ENCODE data around the gene FBXL3. TPM values are rescaled to one million over a fixed set of nuclear protein-coding genes. Genes with fewer than 3 reads are reported as not detected.

The FBXL3 gene
- total RNA-seq, 1 donor from 2014 or later = 25.5 TPM

DNA sequence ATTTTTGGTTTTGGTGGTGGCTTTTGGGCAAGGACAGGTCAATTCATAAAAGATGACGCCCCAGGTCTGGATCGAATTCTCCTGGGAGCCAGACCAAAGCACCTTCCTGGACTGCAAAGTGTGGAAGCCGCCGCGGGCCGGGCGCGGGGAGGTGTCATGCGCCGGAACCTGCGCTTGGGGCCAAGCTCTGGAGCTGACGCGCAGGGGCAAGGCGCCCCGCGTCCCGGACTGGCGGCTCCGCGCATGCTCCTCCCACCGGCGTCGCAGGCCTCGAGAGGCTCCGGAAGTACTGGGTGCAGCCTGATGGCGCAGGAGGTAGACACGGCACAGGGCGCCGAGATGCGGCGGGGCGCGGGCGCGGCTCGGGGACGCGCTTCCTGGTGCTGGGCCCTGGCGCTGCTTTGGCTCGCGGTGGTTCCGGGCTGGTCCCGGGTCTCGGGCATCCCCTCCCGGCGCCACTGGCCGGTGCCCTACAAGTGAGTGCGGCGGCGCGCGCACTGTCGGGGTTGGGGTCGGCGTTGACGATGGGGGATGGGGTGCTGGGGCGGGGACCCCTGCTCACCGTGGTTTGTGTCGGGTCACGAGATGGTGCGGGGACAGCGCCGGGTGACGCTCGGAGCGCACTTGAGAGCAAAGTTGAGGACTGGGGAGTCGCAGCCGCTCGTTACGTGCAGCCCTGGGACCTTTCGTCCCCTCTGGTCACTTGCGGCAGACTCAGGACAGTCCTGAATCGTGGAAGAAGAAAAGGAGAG lies 35.0 kb downstream of the FBXL3 start, which contains the start of gene CLN5:
TSS of gene CLN5 (plus strand) at position 286 of the 752 bp plus-strand sequence. CDS start at position 304, 18 bp downstream.
- no peaks in the 10 kb centered on the region for H4K20me1 ChIP-seq (ENCODE audit: low read depth)
- DNase-seq (ENCODE audit: low spot score) = peak; percentile 94
- H3K9me3 ChIP-seq (ENCODE audit: low read depth) = no peaks in the 10 kb centered on the region
- TF ChIP-seq EZH2 (IDR thresholded peaks at IDR 0.05) = peak; percentile 54
- TF ChIP-seq EZH2phosphoT487 (IDR thresholded peaks at IDR 0.05) = no peak
- no peak within 1 kb of the TSS for H3K27ac Mint-ChIP-seq
- H3F3A ChIP-seq (ENCODE audit: low read depth) = peaks cover 7% of the 10 kb centered on the region
- no peaks in the 10 kb centered on the region for H3K36me3 ChIP-seq
- H3K27me3 Mint-ChIP-seq (ENCODE audit: insufficient read depth, low read depth) = peaks cover 3% of the 10 kb centered on the region
- peaks cover 17% of the 10 kb centered on the region for H3K4me1 Mint-ChIP-seq
- H3K27me3 ChIP-seq = peaks cover 2% of the 10 kb centered on the region
- peak within 1 kb of the TSS; percentile 94 for H3K4me2 ChIP-seq
- peaks cover 22% of the 10 kb centered on the region for H3K79me2 ChIP-seq (ENCODE audit: low read depth)
- H3K36me3 Mint-ChIP-seq = peaks cover 10% of the 10 kb centered on the region
- no peaks in the 10 kb centered on the region for H3K9me3 Mint-ChIP-seq
- H2AFZ ChIP-seq (replicated peaks) = peak within 1 kb of the TSS; percentile 83
- peak within 1 kb of the TSS; percentile 98 for H3K4me3 Mint-ChIP-seq
- H3K27ac ChIP-seq = peak within 1 kb of the TSS; percentile 49
- peak within 1 kb of the TSS; percentile 83 for H3K4me3 ChIP-seq
- H3K9ac ChIP-seq = peak within 1 kb of the TSS; percentile 54
- peaks cover 8% of the 10 kb centered on the region for H3K4me1 ChIP-seq

DNA sequence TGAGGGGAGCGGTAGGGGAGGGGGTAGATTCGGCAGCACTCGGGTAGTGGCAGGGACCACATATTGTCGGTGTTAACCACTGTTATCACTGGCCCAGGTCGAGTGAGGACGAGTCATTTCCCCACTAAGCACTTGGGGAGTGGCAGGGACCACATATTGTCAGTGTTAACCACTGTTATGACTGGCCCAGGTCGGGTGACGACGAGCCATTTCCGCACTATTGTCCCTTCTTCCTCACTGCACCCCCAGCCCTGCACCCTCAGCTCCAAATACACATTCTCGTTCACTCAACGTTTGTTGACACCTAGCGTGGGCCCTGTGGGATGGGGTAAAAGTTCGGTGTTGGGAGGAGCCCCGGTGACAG lies 35.5 kb downstream of the FBXL3 start:
- H3K4me2 ChIP-seq = peak overlapping the region; percentile 94
- Mint-ChIP-seq H3K27ac (no peak overlapping the region), H3K27me3 (ENCODE audit: insufficient read depth, low read depth) (peaks cover 3% of the 10 kb centered on the region), H3K36me3 (peaks cover 4% of the 10 kb centered on the region), H3K4me1 (peaks cover 17% of the 10 kb centered on the region), H3K9me3 (no peaks in the 10 kb centered on the region), H3K4me3 (peak overlapping the region; percentile 98)
- H3K79me2 ChIP-seq (ENCODE audit: low read depth) = peaks cover 22% of the 10 kb centered on the region
- TF ChIP-seq EZH2phosphoT487 (IDR thresholded peaks at IDR 0.05) = peak; percentile 7
- TF ChIP-seq, protein P1, sequence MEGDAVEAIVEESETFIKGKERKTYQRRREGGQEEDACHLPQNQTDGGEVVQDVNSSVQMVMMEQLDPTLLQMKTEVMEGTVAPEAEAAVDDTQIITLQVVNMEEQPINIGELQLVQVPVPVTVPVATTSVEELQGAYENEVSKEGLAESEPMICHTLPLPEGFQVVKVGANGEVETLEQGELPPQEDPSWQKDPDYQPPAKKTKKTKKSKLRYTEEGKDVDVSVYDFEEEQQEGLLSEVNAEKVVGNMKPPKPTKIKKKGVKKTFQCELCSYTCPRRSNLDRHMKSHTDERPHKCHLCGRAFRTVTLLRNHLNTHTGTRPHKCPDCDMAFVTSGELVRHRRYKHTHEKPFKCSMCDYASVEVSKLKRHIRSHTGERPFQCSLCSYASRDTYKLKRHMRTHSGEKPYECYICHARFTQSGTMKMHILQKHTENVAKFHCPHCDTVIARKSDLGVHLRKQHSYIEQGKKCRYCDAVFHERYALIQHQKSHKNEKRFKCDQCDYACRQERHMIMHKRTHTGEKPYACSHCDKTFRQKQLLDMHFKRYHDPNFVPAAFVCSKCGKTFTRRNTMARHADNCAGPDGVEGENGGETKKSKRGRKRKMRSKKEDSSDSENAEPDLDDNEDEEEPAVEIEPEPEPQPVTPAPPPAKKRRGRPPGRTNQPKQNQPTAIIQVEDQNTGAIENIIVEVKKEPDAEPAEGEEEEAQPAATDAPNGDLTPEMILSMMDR (IDR thresholded peaks at IDR 0.05) = no peak
- peak overlapping the region; percentile 83 for H3K4me3 ChIP-seq
- no peak overlapping the region for H3K27ac ChIP-seq
- peaks cover 7% of the 10 kb centered on the region for H3K27me3 ChIP-seq
- no peaks in the 10 kb centered on the region for H3K9me3 ChIP-seq (ENCODE audit: low read depth)
- H3K9ac ChIP-seq = no peak overlapping the region
- DNase-seq (ENCODE audit: low spot score) = peak; percentile 5
- H2AFZ ChIP-seq (replicated peaks) = peak overlapping the region; percentile 83
- no peaks in the 10 kb centered on the region for H3K36me3 ChIP-seq
- H4K20me1 ChIP-seq (ENCODE audit: low read depth) = no peaks in the 10 kb centered on the region
- H3K4me1 ChIP-seq = peaks cover 8% of the 10 kb centered on the region
- peaks cover 7% of the 10 kb centered on the region for H3F3A ChIP-seq (ENCODE audit: low read depth)

DNA sequence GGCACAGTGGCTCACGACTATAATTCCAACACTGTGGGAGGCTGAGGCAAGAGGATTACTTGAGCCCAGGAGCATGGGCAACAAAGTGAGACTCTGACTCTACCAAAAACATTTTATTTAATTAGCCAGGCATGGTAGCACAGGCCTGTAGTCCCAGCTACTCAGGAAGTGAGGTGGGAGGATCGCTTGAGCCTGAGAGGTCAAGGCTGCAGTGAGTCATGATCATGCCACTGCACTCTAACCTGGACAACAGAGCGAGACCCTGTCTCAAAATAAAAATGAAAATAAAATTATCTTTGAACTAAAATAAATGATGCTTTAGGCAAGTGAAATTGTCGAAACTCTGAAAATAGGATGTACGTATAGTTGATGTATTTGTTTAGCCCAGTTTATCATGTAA lies 43.3 kb downstream of the FBXL3 start:
- peaks cover 2% of the 10 kb centered on the region for H3K27me3 Mint-ChIP-seq (ENCODE audit: insufficient read depth, low read depth)
- Histone ChIP-seq H3K4me1 (no peaks in the 10 kb centered on the region), H3K4me3 (no peak overlapping the region), H3F3A (ENCODE audit: low read depth) (no peaks in the 10 kb centered on the region), H2AFZ (replicated peaks) (no peak overlapping the region), H3K9ac (no peak overlapping the region), H3K27ac (no peak overlapping the region), H3K79me2 (ENCODE audit: low read depth) (no peaks in the 10 kb centered on the region), H3K4me2 (no peak overlapping the region), H3K36me3 (no peaks in the 10 kb centered on the region), H3K27me3 (peaks cover 33% of the 10 kb centered on the region), H3K9me3 (ENCODE audit: low read depth) (no peaks in the 10 kb centered on the region), H4K20me1 (ENCODE audit: low read depth) (no peaks in the 10 kb centered on the region)
- TF ChIP-seq EZH2 (IDR thresholded peaks at IDR 0.05) (no peak), EZH2phosphoT487 (IDR thresholded peaks at IDR 0.05) (no peak)
- TF ChIP-seq, protein P1 (IDR thresholded peaks at IDR 0.05) = no peak
- H3K36me3 Mint-ChIP-seq = no peaks in the 10 kb centered on the region
- no peaks in the 10 kb centered on the region for H3K9me3 Mint-ChIP-seq
- no peak overlapping the region for H3K4me3 Mint-ChIP-seq
- no peak for DNase-seq (ENCODE audit: low spot score)
- H3K27ac Mint-ChIP-seq = no peak overlapping the region
- no peaks in the 10 kb centered on the region for H3K4me1 Mint-ChIP-seq

DNA sequence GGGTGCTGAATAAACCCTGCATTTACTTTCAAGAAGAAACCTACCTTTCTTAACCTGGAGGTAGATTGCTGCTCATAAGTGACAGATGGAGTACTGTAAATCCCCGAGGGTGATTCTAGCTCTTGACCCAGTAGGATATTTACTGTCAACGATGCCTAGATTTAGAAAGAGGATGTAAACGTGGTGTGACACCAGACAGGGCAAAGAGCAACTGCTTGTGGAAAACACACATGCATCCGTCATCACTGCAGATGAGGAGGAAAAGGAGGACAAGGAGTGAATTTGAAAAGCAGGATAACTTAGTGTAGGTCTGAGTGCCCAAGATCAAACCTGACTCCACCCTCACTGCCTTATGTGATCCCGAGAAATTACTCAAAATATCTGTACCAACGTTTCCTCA lies 44.9 kb downstream of the FBXL3 start:
- Histone ChIP-seq H3K27me3 (peaks cover 32% of the 10 kb centered on the region), H3F3A (ENCODE audit: low read depth) (no peaks in the 10 kb centered on the region), H3K4me3 (no peak overlapping the region), H4K20me1 (ENCODE audit: low read depth) (no peaks in the 10 kb centered on the region), H3K36me3 (no peaks in the 10 kb centered on the region), H3K9me3 (ENCODE audit: low read depth) (no peaks in the 10 kb centered on the region), H2AFZ (replicated peaks) (no peak overlapping the region), H3K4me1 (no peaks in the 10 kb centered on the region), H3K79me2 (ENCODE audit: low read depth) (no peaks in the 10 kb centered on the region), H3K9ac (no peak overlapping the region), H3K27ac (no peak overlapping the region), H3K4me2 (no peak overlapping the region)
- no peak for DNase-seq (ENCODE audit: low spot score)
- TF ChIP-seq, protein P1 (IDR thresholded peaks at IDR 0.05) = no peak
- TF ChIP-seq EZH2phosphoT487 (IDR thresholded peaks at IDR 0.05) (no peak), EZH2 (IDR thresholded peaks at IDR 0.05) (no peak)
- Mint-ChIP-seq H3K4me1 (no peaks in the 10 kb centered on the region), H3K36me3 (no peaks in the 10 kb centered on the region), H3K9me3 (no peaks in the 10 kb centered on the region), H3K27ac (no peak overlapping the region), H3K27me3 (ENCODE audit: insufficient read depth, low read depth) (peaks cover 2% of the 10 kb centered on the region), H3K4me3 (no peak overlapping the region)

Data from neural progenitor cell (in vitro differentiated cells).